HepG2 (cell line): ENCODE results near the gene F7. TPM values are rescaled to one million over a fixed set of nuclear protein-coding genes. Genes with fewer than 3 reads are reported as not detected.
A peak's percentile ranks its signal among the peaks of the same experiment; 100 is the strongest.

Source experiments
- ARNT ChIP-seq: fragments of 450-650 bp; IDR thresholded peaks from 2 replicates; pipeline ENCODE4 v1.6.1; 2017
- FOXK1 ChIP-seq: sonication (generic); formaldehyde crosslinking; IDR thresholded peaks from 2 replicates; pipeline ENCODE4 v1.4.0; 2020; ENCODE audit warnings: low read depth, missing genetic modification reagents, borderline replicate concordance
- HDAC1 ChIP-seq: sonication (generic); formaldehyde crosslinking; IDR thresholded peaks from 2 replicates; pipeline ENCODE4 v1.5.1; 2020; ENCODE audit warnings: mild to moderate bottlenecking, missing genetic modification reagents
- MLX ChIP-seq: IDR thresholded peaks from 2 replicates; pipeline ENCODE4 v1.6.1; 2016
- MLXIP ChIP-seq: sonication (generic); formaldehyde crosslinking; IDR thresholded peaks from 2 replicates; pipeline ENCODE4 v1.9.0; 2021; ENCODE audit warnings: missing genetic modification reagents, borderline replicate concordance
- MXD4 ChIP-seq: IDR thresholded peaks from 2 replicates; pipeline ENCODE4 v1.6.1; 2016; ENCODE audit warnings: mild to moderate bottlenecking, missing biosample characterization, missing genetic modification reagents
- REST ChIP-seq, 2 experiments: IDR thresholded peaks; 2 replicates each; pipeline ENCODE4 v1.6.1; 2011 to 2012; ENCODE audit warnings: low read length in 2 of 2, borderline replicate concordance in 1 of 2, low read depth in 1 of 2, mild to moderate bottlenecking in 1 of 2, moderate library complexity in 1 of 2
- SALL1 ChIP-seq: sonication (generic); formaldehyde crosslinking; IDR thresholded peaks from 2 replicates; pipeline ENCODE4 v1.8.0; 2022; ENCODE audit warnings: mild to moderate bottlenecking, missing genetic modification reagents
- SAP130 ChIP-seq: IDR thresholded peaks from 2 replicates; pipeline ENCODE4 v1.6.1; 2016; ENCODE audit warnings: low read depth
- SP5 ChIP-seq: IDR thresholded peaks from 2 replicates; pipeline ENCODE4 v1.6.1; 2016; ENCODE audit warnings: low read depth, borderline replicate concordance
- SPEN ChIP-seq: sonication (generic); formaldehyde crosslinking; IDR thresholded peaks from 2 replicates; pipeline ENCODE4 v1.5.1; 2020; ENCODE audit warnings: low read depth, mild to moderate bottlenecking, missing genetic modification reagents
- YY1 ChIP-seq: IDR thresholded peaks from 2 replicates; pipeline ENCODE4 v1.6.1; 2011; ENCODE audit warnings: low read length, low read depth, moderate library complexity, mild to moderate bottlenecking; ENCODE audit not compliant: insufficient read depth, insufficient replicate concordance
- ZBTB1 ChIP-seq: sonication (generic); formaldehyde crosslinking; IDR thresholded peaks from 2 replicates; pipeline ENCODE4 v1.4.0; 2020; ENCODE audit warnings: missing genetic modification reagents, borderline replicate concordance
- ZBTB4 ChIP-seq: sonication (generic); formaldehyde crosslinking; IDR thresholded peaks from 2 replicates; pipeline ENCODE4 v1.4.0; 2020; ENCODE audit warnings: missing genetic modification reagents, mild to moderate bottlenecking, borderline replicate concordance
- ZNF580 ChIP-seq: IDR thresholded peaks from 2 replicates; pipeline ENCODE4 v1.6.1; 2016; ENCODE audit warnings: low read depth, borderline replicate concordance
- ZNF839 ChIP-seq: sonication (generic); formaldehyde crosslinking; IDR thresholded peaks from 2 replicates; pipeline ENCODE4 v1.4.0; 2020; ENCODE audit warnings: missing genetic modification reagents, mild to moderate bottlenecking, borderline replicate concordance
- ZSCAN9 ChIP-seq: IDR thresholded peaks from 2 replicates; pipeline ENCODE4 v1.6.1; 2016; ENCODE audit warnings: borderline replicate concordance
- polyA plus RNA-seq, 8 experiments: library from polyadenylated mRNA; depleted of rRNA in 3 of 8; stranded (reverse) in 7 of 8; unstranded in 1 of 8; fragments of >200 nt; fragmentation: Illumina TruSeq in 4 of 8; extraction: Trizol in 4 of 8; gene quantifications; 2 replicates each; pipeline versions ENCODE4 v1.2.1 to v1.2.3, GENCODE V29; 2011 to 2016; ENCODE audit warnings: low read depth in 4 of 8, missing spikeins in 1 of 8, mixed read lengths in 1 of 8; ENCODE audit not compliant: insufficient read depth in 1 of 8
- total RNA-seq, 5 experiments: library from RNA; depleted of rRNA; stranded (reverse); fragments of >200 nt; fragmentation: Illumina TruSeq; extraction: Trizol; gene quantifications; 2 replicates each; pipeline ENCODE4 v1.2.3, GENCODE V29; 2016; ENCODE audit warnings: low read depth in 1 of 5

F7 gene
- total and polyA plus RNA-seq, 2 of the 13 experiments (the other 11 are each of a cell fraction or from before 2014, with no cell fraction given), result 12.6 to 26.5 TPM

- TF ChIP-seq ZBTB1 (CRISPR knock-in tag) (peak; percentile 41; the same call in 1 of the 2 replicates), REST (IDR thresholded peaks at IDR 0.05; ENCODE audit: borderline replicate concordance in 1 of 2, low read depth in 1 of 2, low read length in 2 of 2) (peak in 1 of 2 experiments; percentile 51; a peak in 1 of 4 replicates), MLX (CRISPR knock-in tag) (peak; percentile 66; the same call in 1 of the 2 replicates), HDAC1 (CRISPR knock-in tag) (peak; percentile 66), MXD4 (CRISPR knock-in tag) (peak; percentile 57; the same call in 1 of the 2 replicates), ZBTB4 (CRISPR knock-in tag) (no peak), ARNT (no peak), SAP130 (peak; percentile 69; the same call in 1 of the 2 replicates), ZNF580 (CRISPR knock-in tag) (no peak), SPEN (no peak), SALL1 (CRISPR knock-in tag) (0 out of 2 replicates have a peak, but pooled peaks have one; percentile 21), ZSCAN9 (CRISPR knock-in tag) (0 out of 2 replicates have a peak, but pooled peaks have one; percentile 54), ZNF839 (CRISPR knock-in tag) (no peak), SP5 (peak; percentile 66; the same call in 1 of the 2 replicates), MLXIP (CRISPR knock-in tag) (0 out of 2 replicates have a peak, but pooled peaks have one; percentile 23), YY1 (peak; percentile 85), FOXK1 (CRISPR knock-in tag) (peak; percentile 22; the same call in 1 of the 2 replicates)
Measured at GRCh38 chr13:113153810-113154748, 48.5 kb downstream of the F7 start (continued).
